ENCODE results near the gene LRRC17.
"Not testable (repeated sequence)": the region's sequence is repeated elsewhere in the genome, so short reads cannot be mapped to it uniquely, and the experiment has no call there.

The LRRC17 gene

DNA sequence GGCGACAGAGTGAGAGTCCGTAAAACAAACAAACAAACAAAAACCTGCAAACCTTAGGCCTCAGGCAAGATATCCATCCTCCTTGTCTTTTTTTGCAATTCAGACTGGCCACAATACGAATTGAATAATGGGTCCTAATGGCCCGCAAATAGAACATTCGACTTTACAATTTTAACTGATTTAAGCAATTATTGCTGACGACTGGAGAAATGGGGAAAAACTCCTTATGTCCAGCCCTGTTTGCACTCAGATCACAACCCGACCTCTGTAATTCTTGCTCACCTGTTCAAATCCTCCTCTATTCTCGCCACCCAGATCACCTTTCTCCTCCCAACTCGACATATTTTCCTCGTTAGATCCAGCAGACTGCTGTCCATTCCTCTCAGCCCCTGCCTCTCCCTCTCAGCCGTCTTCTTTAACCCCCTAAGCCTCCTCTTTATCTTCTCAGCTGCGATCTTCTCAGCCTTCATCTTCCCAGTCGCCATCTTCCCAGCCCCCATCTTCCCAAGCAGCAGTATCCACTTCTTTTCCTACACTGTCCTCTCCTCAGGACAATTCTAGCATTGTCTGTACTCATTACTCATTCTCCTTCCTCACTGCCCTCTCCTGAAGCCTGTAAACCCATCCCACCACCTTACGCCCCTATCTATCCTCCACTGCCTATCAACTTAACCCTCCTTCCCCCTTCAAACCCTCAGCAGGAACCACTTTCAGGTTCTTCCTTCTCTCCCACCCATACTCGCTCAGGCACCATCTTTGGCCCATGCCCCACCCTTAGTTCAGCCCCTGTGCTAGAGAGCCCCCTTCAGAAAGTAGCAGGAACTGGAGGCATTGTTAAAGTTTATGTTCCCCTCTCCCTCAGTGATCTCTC lies 61.8 kb downstream of the LRRC17 start:
- H3K27me3 ChIP-seq (ENCODE audit: control insufficient read depth, insufficient read depth, low read length): no peaks in the 10 kb centered on the region
- no peak overlapping the region for H3K4me3 ChIP-seq (ENCODE audit: low read length)
- H3K36me3 ChIP-seq (ENCODE audit: control insufficient read depth, insufficient read depth, low read length): no peaks in the 10 kb centered on the region
- H3K27ac ChIP-seq (ENCODE audit: low read length): no peak overlapping the region
- H3K4me1 ChIP-seq (ENCODE audit: control insufficient read depth, insufficient read depth, low read length): no peaks in the 10 kb centered on the region; the same call in 1 of the 2 replicates
- no peaks in the 10 kb centered on the region for H3K9me3 ChIP-seq (ENCODE audit: control insufficient read depth, insufficient read depth, low read length)
- DNase-seq (ENCODE audit: low read depth, low spot score): no peak
- WGBS (ENCODE audit: insufficient coverage, insufficient read length): no CpG with 5 or more reads among the region's 15 CpGs

DNA sequence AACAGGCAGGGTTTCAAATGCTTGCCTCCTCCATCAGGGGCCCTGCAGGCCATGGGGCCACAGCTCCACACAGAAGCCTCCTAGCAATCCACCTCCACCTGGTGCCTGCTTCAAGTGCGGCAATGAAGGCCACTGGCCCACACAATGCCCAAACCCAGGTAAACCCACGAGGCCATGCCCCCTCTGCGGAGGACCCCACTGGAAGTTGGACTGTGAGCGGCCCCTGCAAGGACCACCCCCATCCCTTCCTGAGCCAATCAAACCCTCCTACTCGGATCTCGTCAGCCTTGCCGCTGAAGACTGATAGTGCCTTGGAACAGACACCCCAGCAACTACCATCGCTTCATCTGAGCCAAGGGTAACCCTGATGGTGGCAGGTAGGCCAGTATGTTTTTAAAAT lies 63.1 kb downstream of the LRRC17 start:
- Histone ChIP-seq H3K9me3 (ENCODE audit: control insufficient read depth, insufficient read depth, low read length) (no peaks in the 10 kb centered on the region), H3K4me3 (ENCODE audit: low read length) (no peak overlapping the region), H3K4me1 (ENCODE audit: control insufficient read depth, insufficient read depth, low read length) (no peaks in the 10 kb centered on the region; the same call in 1 of the 2 replicates), H3K36me3 (ENCODE audit: control insufficient read depth, insufficient read depth, low read length) (no peaks in the 10 kb centered on the region), H3K27ac (ENCODE audit: low read length) (no peak overlapping the region), H3K27me3 (ENCODE audit: control insufficient read depth, insufficient read depth, low read length) (no peaks in the 10 kb centered on the region)
- no CpG with 5 or more reads among the region's 8 CpGs for WGBS (ENCODE audit: insufficient coverage, insufficient read length)
- no peak for DNase-seq (ENCODE audit: low read depth, low spot score)

DNA sequence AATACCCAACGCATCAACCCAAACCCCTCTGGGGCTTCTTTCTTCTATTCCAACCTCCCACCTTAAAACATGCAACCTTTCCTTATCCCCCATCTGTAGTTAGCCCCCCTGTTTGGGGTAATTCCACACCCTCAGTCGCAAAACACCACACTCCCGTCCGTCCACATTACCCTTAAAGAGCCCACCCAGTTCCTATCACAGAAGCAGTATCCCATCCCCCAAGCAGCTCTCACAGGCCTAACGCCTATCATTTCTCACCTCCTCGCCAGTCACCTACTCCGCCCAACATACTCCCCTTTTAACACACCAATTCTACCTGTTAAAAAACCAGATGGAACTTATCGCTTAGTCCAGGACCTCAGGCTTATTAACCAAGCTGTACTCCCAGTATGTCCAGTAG lies 63.7 kb downstream of the LRRC17 start:
- H3K36me3 ChIP-seq (ENCODE audit: control insufficient read depth, insufficient read depth, low read length): no peaks in the 10 kb centered on the region
- 100% methylated on average over 5 of the region's 8 CpGs for WGBS (ENCODE audit: insufficient coverage, insufficient read length)
- H3K9me3 ChIP-seq (ENCODE audit: control insufficient read depth, insufficient read depth, low read length): no peaks in the 10 kb centered on the region
- H3K27ac ChIP-seq (ENCODE audit: low read length): no peak overlapping the region
- DNase-seq (ENCODE audit: low read depth, low spot score): no peak
- H3K4me3 ChIP-seq (ENCODE audit: low read length): no peak overlapping the region
- no peaks in the 10 kb centered on the region for H3K27me3 ChIP-seq (ENCODE audit: control insufficient read depth, insufficient read depth, low read length)
- H3K4me1 ChIP-seq (ENCODE audit: control insufficient read depth, insufficient read depth, low read length): no peaks in the 10 kb centered on the region; the same call in 1 of the 2 replicates

DNA sequence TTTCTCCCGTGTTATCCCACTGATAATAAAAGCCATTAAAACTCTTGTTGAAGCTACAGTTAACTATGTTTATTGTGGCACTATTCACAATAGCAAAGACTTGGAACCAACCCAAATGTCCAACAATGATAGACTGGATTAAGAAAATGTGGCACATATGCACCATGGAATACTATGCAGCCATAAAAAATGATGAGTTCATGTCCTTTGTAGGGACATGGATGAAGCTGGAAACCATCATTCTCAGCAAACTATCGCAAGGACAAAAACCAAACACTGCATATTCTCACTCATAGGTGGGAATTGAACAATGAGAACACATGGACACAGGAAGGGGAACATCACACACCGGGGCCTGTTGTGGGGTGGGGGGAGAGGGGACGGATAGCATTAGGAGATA lies 64.8 kb downstream of the LRRC17 start:
- H3K4me3 ChIP-seq (ENCODE audit: low read length); H3K36me3 ChIP-seq (ENCODE audit: control insufficient read depth, insufficient read depth, low read length): not testable (repeated sequence)
- no CpG with 5 or more reads among the region's 4 CpGs for WGBS (ENCODE audit: insufficient coverage, insufficient read length)

DNA sequence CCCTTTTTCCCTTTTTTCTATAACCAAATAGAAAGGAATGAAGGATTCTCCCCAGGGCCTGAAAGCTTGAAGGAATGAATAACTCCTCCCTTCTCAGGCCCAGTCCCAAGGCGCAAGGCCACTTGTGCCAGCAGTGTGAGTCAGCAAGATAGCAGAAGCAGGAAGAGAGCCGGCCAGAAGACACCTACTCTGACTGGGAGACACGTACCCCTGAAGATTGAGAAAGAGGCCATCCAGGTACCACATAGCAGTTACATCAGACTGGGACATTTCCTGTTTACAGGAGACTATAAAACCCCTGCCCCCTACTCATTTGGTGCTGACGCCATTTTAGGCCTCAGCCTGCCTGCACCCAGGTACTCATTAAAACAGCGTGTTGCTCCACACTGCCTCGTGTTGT lies 65.5 kb downstream of the LRRC17 start:
- H3K4me3 ChIP-seq (ENCODE audit: low read length): no peak overlapping the region
- H3K9me3 ChIP-seq (ENCODE audit: control insufficient read depth, insufficient read depth, low read length): no peaks in the 10 kb centered on the region
- no peaks in the 10 kb centered on the region for H3K4me1 ChIP-seq (ENCODE audit: control insufficient read depth, insufficient read depth, low read length)
- WGBS (ENCODE audit: insufficient coverage, insufficient read length): no CpG with 5 or more reads among the region's 6 CpGs
- H3K36me3 ChIP-seq (ENCODE audit: control insufficient read depth, insufficient read depth, low read length): no peaks in the 10 kb centered on the region
- no peaks in the 10 kb centered on the region for H3K27me3 ChIP-seq (ENCODE audit: control insufficient read depth, insufficient read depth, low read length)
- no peak overlapping the region for H3K27ac ChIP-seq (ENCODE audit: low read length)
- DNase-seq (ENCODE audit: low read depth, low spot score): no peak

More for the DNA sequence above, 64.8 kb downstream of the LRRC17 start:
- not testable (repeated sequence) for H3K27me3 ChIP-seq (ENCODE audit: control insufficient read depth, insufficient read depth, low read length); DNase-seq (ENCODE audit: low read depth, low spot score); H3K9me3 ChIP-seq (ENCODE audit: control insufficient read depth, insufficient read depth, low read length); H3K4me1 ChIP-seq (ENCODE audit: control insufficient read depth, insufficient read depth, low read length); H3K27ac ChIP-seq (ENCODE audit: low read length)

DNA sequence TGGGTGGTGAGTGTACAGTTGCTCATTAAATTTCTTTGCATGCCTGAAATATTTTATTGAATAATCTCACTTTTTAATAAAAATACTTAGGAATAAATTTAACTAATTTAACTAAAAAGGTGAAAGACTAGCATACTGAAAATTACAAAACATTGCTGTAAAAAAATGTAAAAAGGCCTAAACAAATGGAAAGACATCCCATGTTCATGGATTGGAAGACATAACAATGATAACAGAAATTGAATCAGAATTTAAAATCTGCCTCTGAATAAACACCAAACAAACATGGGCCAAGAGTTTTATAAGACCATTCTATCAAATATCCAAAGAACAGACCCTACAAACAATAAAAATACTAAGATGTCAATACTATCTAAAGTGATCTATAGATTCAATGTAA lies 66.9 kb downstream of the LRRC17 start:
- Histone ChIP-seq H3K4me3 (ENCODE audit: low read length) (no peak overlapping the region), H3K4me1 (ENCODE audit: control insufficient read depth, insufficient read depth, low read length) (no peaks in the 10 kb centered on the region), H3K36me3 (ENCODE audit: control insufficient read depth, insufficient read depth, low read length) (no peaks in the 10 kb centered on the region), H3K9me3 (ENCODE audit: control insufficient read depth, insufficient read depth, low read length) (no peaks in the 10 kb centered on the region), H3K27me3 (ENCODE audit: control insufficient read depth, insufficient read depth, low read length) (no peaks in the 10 kb centered on the region), H3K27ac (ENCODE audit: low read length) (no peak overlapping the region)
- DNase-seq (ENCODE audit: low read depth, low spot score): no peak

DNA sequence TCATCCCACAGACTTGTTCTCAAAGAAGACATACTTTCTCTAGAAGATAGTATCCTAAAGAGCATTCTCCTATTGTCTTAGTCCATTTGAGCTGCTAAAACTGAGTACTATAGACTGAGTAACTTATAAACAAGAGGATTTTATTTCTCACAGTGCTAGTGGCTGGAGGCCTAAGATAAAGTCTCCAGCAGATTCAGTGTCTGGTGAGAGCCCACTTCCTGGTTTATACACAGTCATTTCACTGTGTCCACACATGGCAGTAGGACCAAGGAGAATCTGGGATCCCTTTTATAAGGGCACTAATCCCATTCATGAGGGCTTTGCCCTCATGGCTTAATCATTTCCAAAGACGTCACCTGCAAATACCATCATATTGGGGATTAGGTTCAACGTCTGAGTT lies 68.7 kb downstream of the LRRC17 start:
- Histone ChIP-seq H3K27ac (ENCODE audit: low read length) (no peak overlapping the region), H3K9me3 (ENCODE audit: control insufficient read depth, insufficient read depth, low read length) (no peaks in the 10 kb centered on the region), H3K27me3 (ENCODE audit: control insufficient read depth, insufficient read depth, low read length) (no peaks in the 10 kb centered on the region), H3K36me3 (ENCODE audit: control insufficient read depth, insufficient read depth, low read length) (no peaks in the 10 kb centered on the region), H3K4me3 (ENCODE audit: low read length) (no peak overlapping the region), H3K4me1 (ENCODE audit: control insufficient read depth, insufficient read depth, low read length) (no peaks in the 10 kb centered on the region)
- no CpG with 5 or more reads among the region's 2 CpGs for WGBS (ENCODE audit: insufficient coverage, insufficient read length)
- DNase-seq (ENCODE audit: low read depth, low spot score): no peak

DNA sequence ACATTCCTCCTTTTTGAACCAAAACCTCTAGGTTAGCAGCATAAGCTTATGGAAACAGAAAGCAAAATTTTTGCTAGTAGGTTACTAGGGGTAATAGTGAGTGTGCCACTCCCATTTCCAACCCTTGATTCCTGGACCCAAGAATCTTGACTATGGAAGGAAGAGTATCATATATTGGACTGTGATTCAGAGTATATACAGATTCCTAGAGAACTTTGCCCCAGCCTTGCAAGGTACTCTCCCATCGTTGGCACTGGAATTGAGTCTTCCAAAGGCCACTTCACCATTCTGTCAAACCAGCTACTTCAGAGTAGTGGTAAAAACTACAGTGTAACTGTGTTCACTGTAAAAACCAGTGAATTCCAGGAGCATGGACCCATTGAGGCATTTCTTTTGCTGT lies 69.4 kb downstream of the LRRC17 start:
- Histone ChIP-seq H3K36me3 (ENCODE audit: control insufficient read depth, insufficient read depth, low read length) (no peaks in the 10 kb centered on the region), H3K4me3 (ENCODE audit: low read length) (no peak overlapping the region), H3K27me3 (ENCODE audit: control insufficient read depth, insufficient read depth, low read length) (no peaks in the 10 kb centered on the region), H3K4me1 (ENCODE audit: control insufficient read depth, insufficient read depth, low read length) (no peaks in the 10 kb centered on the region), H3K9me3 (ENCODE audit: control insufficient read depth, insufficient read depth, low read length) (no peaks in the 10 kb centered on the region), H3K27ac (ENCODE audit: low read length) (no peak overlapping the region)
- no CpG with 5 or more reads among the region's 1 CpG for WGBS (ENCODE audit: insufficient coverage, insufficient read length)
- DNase-seq (ENCODE audit: low read depth, low spot score): no peak

DNA sequence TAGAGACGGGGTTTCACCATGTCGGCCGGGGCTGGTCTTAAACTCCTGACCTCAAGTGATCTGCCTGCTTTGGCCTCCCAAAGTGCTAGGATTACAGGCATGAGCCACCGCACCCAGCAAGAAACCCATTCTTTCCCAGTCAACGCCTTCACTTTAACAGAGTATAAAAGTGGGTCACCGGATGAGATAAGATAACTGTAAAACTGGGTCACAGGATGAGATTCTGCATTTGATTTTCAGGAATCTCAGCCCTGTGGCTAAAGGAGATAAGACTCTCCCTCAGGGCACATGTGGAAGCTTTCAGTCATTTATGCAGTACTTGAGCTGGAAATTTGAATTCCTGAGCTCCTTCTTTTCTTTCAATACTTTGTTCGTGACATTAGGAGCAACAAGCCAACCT lies 70.8 kb downstream of the LRRC17 start:
- Histone ChIP-seq H3K4me1 (ENCODE audit: control insufficient read depth, insufficient read depth, low read length) (no peaks in the 10 kb centered on the region), H3K27ac (ENCODE audit: low read length) (no peak overlapping the region), H3K36me3 (ENCODE audit: control insufficient read depth, insufficient read depth, low read length) (no peaks in the 10 kb centered on the region), H3K27me3 (ENCODE audit: control insufficient read depth, insufficient read depth, low read length) (no peaks in the 10 kb centered on the region), H3K9me3 (ENCODE audit: control insufficient read depth, insufficient read depth, low read length) (no peaks in the 10 kb centered on the region), H3K4me3 (ENCODE audit: low read length) (no peak overlapping the region)
- DNase-seq (ENCODE audit: low read depth, low spot score): no peak
- no CpG with 5 or more reads among the region's 7 CpGs for WGBS (ENCODE audit: insufficient coverage, insufficient read length)

DNA sequence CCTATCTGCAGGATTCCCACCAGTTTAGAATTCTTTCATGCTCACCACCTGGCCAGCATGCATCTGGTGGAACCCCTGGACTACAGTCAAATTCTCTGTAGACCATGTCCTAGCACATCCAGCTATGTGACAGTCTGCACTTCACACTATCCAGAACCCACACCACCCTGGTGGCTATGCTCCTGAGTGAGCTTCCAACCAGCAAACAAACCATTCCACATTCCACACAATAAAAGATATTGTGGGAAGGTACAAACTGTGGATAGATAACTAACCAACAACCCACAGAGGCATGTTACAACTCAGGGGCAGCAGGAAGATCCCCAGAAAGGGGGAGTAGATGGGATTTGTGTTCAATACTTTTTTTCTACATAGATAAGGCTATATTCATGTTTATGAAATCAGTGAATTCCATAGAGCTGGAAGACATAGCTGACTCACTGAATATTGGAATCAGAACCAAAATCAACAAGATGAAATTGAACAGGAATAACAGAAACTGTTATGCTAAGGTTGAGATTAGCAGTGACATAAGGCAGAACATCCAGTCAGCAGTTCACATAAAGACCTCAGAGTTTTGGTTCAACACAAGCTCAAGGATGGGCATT lies 72.5 kb downstream of the LRRC17 start:
- no peaks in the 10 kb centered on the region for H3K9me3 ChIP-seq (ENCODE audit: control insufficient read depth, insufficient read depth, low read length)
- H3K27me3 ChIP-seq (ENCODE audit: control insufficient read depth, insufficient read depth, low read length): no peaks in the 10 kb centered on the region
- no peak for DNase-seq (ENCODE audit: low read depth, low spot score)
- no peak overlapping the region for H3K27ac ChIP-seq (ENCODE audit: low read length)
- no peaks in the 10 kb centered on the region for H3K36me3 ChIP-seq (ENCODE audit: control insufficient read depth, insufficient read depth, low read length)
- H3K4me3 ChIP-seq (ENCODE audit: low read length): no peak overlapping the region
- no peaks in the 10 kb centered on the region for H3K4me1 ChIP-seq (ENCODE audit: control insufficient read depth, insufficient read depth, low read length)

DNA sequence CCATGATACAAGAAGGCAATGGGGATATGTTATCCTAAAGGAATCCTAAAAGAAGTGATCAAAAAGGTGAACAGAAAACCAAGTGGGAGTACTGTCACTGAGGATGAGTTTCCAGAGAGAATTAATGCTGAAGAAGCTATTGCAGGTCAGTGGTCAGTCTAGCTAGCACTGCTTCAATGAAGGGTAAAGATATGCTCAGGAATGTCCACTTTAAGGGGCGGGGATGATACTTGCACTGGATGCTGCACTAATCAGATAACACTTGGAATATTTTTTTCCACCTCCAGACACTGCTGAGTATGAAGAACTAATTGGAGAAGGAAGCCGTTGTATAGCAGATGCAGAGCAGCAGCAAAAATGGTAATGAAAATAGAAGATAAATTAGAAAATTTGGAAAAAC lies 75.3 kb downstream of the LRRC17 start:
- WGBS (ENCODE audit: insufficient coverage, insufficient read length): no CpG with 5 or more reads among the region's 2 CpGs
- no peak overlapping the region for H3K27ac ChIP-seq (ENCODE audit: low read length)

More for the DNA sequence above, 75.3 kb downstream of the LRRC17 start:
- H3K4me3 ChIP-seq (ENCODE audit: low read length): no peak overlapping the region
- no peaks in the 10 kb centered on the region for H3K9me3 ChIP-seq (ENCODE audit: control insufficient read depth, insufficient read depth, low read length)
- H3K27me3 ChIP-seq (ENCODE audit: control insufficient read depth, insufficient read depth, low read length): no peaks in the 10 kb centered on the region
- no peaks in the 10 kb centered on the region for H3K36me3 ChIP-seq (ENCODE audit: control insufficient read depth, insufficient read depth, low read length)
- no peaks in the 10 kb centered on the region for H3K4me1 ChIP-seq (ENCODE audit: control insufficient read depth, insufficient read depth, low read length)
- no peak for DNase-seq (ENCODE audit: low read depth, low spot score)
